Hepatocyte (in vitro differentiated cells): ENCODE results near the gene HERC6. TPM values are rescaled to one million over a fixed set of nuclear protein-coding genes. Genes with fewer than 3 reads are reported as not detected.

ENCODE experiments used
- DNase-seq: peaks from one replicate; pipeline ENCODE4 v3.0.0-alpha.2; 2016; ENCODE audit warnings: low spot score
- H2AFZ ChIP-seq: fragments of 200-600 bp; sonication (generic); 2 replicates; pipeline ENCODE4 v1.6.0; 2016; ENCODE audit warnings: antibody characterized with exemption, mild to moderate bottlenecking
- H3K27ac ChIP-seq: fragments of 200-600 bp; sonication (generic); 2 replicates; pipeline ENCODE4 v1.5.1; 2016; ENCODE audit warnings: mild to moderate bottlenecking
- H3K27me3 ChIP-seq: fragments of 200-600 bp; sonication (generic); 2 replicates; pipeline ENCODE4 v1.6.1; 2016
- H3K36me3 ChIP-seq: fragments of 200-600 bp; sonication (generic); replicated peaks from 2 replicates; pipeline ENCODE4 v1.5.1; 2016; ENCODE audit warnings: low read depth; ENCODE audit not compliant: insufficient read depth
- H3K4me1 ChIP-seq: fragments of 200-600 bp; sonication (generic); 2 replicates; pipeline ENCODE4 v1.5.1; 2016; ENCODE audit warnings: mild to moderate bottlenecking, moderate library complexity; ENCODE audit not compliant: insufficient read depth
- H3K4me2 ChIP-seq: fragments of 200-600 bp; sonication (generic); 2 replicates; pipeline ENCODE4 v1.6.0; 2016
- H3K4me3 ChIP-seq: fragments of 200-600 bp; sonication (generic); 2 replicates; pipeline ENCODE4 v1.5.1; 2016; ENCODE audit warnings: mild to moderate bottlenecking
- H3K79me2 ChIP-seq: fragments of 200-600 bp; sonication (generic); 2 replicates; pipeline ENCODE4 v1.6.0; 2017; ENCODE audit warnings: mild to moderate bottlenecking
- H3K9me2 ChIP-seq: fragments of 200-600 bp; sonication (generic); replicated peaks from 2 replicates; pipeline ENCODE4 v1.6.0; 2017; ENCODE audit warnings: mild to moderate bottlenecking; ENCODE audit not compliant: insufficient read depth
- H3K9me3 ChIP-seq: fragments of 200-600 bp; sonication (generic); 2 replicates; pipeline ENCODE4 v1.5.1; 2016; ENCODE audit warnings: low read depth, mild to moderate bottlenecking
- H4K20me1 ChIP-seq: fragments of 200-600 bp; sonication (generic); 2 replicates; pipeline ENCODE4 v1.6.0; 2016; ENCODE audit warnings: mild to moderate bottlenecking; ENCODE audit not compliant: insufficient read depth, poor library complexity, severe bottlenecking
- EZH2 ChIP-seq: fragments of 200-600 bp; sonication (generic); IDR thresholded peaks from 2 replicates; pipeline ENCODE4 v1.6.1; 2016; ENCODE audit warnings: antibody characterized with exemption, mild to moderate bottlenecking, borderline replicate concordance
- EZH2phosphoT487 ChIP-seq: fragments of 200-600 bp; sonication (generic); IDR thresholded peaks from one replicate; pipeline ENCODE4 v1.6.1; 2018; ENCODE audit warnings: antibody characterized with exemption, mild to moderate bottlenecking, low read depth, moderate library complexity; ENCODE audit not compliant: unreplicated experiment, severe bottlenecking
- WGBS: methylation state at CpG from one replicate; pipeline ENCODE4 v1.1.6; 2016; ENCODE audit warnings: low lambda C conversion rate; ENCODE audit errors: missing lambda C conversion rate; 5-methylcytosine and 5-hydroxymethylcytosine counted together
- polyA plus RNA-seq: library from polyadenylated mRNA; unstranded; fragments of >200 nt; fragmentation: Nextera tagmentation; extraction: Ambion mirVana; gene quantifications from 2 replicates; pipeline ENCODE4 v1.2.1, GENCODE V29; 2016
- total RNA-seq: library from RNA; depleted of rRNA; stranded (reverse); fragments of >200 nt; gene quantifications from 2 replicates; pipeline ENCODE4 v1.2.3, GENCODE V29; 2014
- TF ChIP-seq, protein P1 (sequence below): fragments of 200-600 bp; sonication (generic); IDR thresholded peaks from 2 replicates; pipeline ENCODE4 v1.5.1; 2016; ENCODE audit warnings: antibody characterized with exemption, mild to moderate bottlenecking; ENCODE audit not compliant: poor library complexity

Gene HERC6
- total and polyA plus RNA-seq, 2 experiments from 2014 or later: 5.9 to 6.9 TPM

DNA sequence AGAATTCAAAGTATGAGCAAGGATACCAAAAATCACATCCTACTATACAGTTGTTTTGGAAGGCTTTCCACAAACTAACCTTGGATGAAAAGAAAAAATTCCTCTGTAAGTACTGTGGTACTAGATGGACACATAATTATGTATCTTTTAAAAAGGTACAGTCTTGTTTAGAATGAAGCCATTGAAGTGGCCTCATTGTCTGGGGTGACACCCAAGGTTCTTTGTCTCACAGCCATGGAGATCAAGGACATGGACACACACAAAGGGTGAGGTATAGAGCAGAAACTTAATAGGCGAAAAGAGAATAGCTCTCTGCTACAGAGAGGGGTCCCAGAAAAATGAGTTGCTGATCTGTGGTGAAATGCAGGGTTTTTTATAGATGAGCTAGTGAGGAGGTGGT lies 61.5 kb downstream of the HERC6 start:
- 100% methylated on average over 1 of the region's 1 CpG for WGBS

DNA sequence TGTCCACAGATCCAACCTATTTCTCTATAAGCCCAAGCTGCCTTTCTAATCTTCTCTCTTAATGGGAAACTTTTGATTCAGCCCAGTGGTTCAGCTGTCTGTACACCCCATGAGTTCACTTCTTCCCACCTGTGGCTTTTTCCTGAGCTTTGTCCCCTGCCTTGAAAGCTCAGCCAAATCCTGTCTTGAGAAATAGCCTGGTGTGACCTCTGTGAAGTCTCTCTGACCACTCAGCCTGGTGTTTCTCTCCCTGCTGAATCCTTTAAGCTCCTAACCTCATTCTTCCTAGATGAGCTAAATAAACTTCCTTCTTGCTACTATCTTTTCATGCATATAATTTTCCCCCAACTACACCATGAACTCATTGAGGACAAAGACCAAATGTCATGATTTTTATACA lies 63.0 kb downstream of the HERC6 start:
- H3K9me3 ChIP-seq: no peaks in the 10 kb centered on the region
- H3K4me2 ChIP-seq: no peak overlapping the region
- TF ChIP-seq EZH2 (no peak), EZH2phosphoT487 (no peak)
- TF ChIP-seq, protein P1, sequence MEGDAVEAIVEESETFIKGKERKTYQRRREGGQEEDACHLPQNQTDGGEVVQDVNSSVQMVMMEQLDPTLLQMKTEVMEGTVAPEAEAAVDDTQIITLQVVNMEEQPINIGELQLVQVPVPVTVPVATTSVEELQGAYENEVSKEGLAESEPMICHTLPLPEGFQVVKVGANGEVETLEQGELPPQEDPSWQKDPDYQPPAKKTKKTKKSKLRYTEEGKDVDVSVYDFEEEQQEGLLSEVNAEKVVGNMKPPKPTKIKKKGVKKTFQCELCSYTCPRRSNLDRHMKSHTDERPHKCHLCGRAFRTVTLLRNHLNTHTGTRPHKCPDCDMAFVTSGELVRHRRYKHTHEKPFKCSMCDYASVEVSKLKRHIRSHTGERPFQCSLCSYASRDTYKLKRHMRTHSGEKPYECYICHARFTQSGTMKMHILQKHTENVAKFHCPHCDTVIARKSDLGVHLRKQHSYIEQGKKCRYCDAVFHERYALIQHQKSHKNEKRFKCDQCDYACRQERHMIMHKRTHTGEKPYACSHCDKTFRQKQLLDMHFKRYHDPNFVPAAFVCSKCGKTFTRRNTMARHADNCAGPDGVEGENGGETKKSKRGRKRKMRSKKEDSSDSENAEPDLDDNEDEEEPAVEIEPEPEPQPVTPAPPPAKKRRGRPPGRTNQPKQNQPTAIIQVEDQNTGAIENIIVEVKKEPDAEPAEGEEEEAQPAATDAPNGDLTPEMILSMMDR: no peak
- no peak for DNase-seq
- H4K20me1 ChIP-seq: no peaks in the 10 kb centered on the region
- no peaks in the 10 kb centered on the region for H3K79me2 ChIP-seq
- no peaks in the 10 kb centered on the region for H3K27me3 ChIP-seq
- no peaks in the 10 kb centered on the region for H3K9me2 ChIP-seq
- H3K4me3 ChIP-seq: no peak overlapping the region
- no peaks in the 10 kb centered on the region for H3K4me1 ChIP-seq
- H3K27ac ChIP-seq: no peak overlapping the region
- no peak overlapping the region for H2AFZ ChIP-seq
- no peaks in the 10 kb centered on the region for H3K36me3 ChIP-seq

More for the DNA sequence above, 61.5 kb downstream of the HERC6 start:
- no peaks in the 10 kb centered on the region for H3K79me2 ChIP-seq
- no peaks in the 10 kb centered on the region for H3K4me1 ChIP-seq
- DNase-seq: no peak
- TF ChIP-seq EZH2phosphoT487 (no peak), EZH2 (no peak)
- TF ChIP-seq, protein P1: no peak
- H3K9me2 ChIP-seq: no peaks in the 10 kb centered on the region
- no peaks in the 10 kb centered on the region for H3K9me3 ChIP-seq
- no peak overlapping the region for H3K27ac ChIP-seq
- H3K27me3 ChIP-seq: no peaks in the 10 kb centered on the region
- no peak overlapping the region for H3K4me3 ChIP-seq
- no peaks in the 10 kb centered on the region for H3K36me3 ChIP-seq
- H2AFZ ChIP-seq: no peak overlapping the region
- no peaks in the 10 kb centered on the region for H4K20me1 ChIP-seq
- no peak overlapping the region for H3K4me2 ChIP-seq

DNA sequence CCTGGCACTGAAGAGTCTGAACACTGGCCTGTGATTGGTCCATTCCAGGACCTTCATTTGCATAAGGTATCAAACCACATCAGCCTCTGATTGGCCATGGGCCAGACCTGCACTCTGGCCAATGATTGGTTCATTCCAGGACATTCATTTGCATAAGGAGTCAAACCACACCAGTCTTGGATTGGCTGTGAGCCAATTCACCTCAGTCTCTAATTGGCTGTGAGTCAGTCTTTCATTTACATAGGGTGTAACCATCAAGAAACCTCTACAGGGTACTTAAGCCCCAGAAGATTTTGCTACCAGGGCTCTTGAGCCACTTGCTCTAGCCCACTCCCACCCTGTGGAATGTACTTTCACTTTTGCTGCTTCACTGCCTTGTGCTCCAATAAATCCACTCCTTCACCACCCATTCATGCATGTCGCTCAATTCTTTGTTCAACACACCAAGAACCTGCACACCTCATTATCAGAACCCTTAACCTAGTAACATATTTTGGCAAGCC lies 64.1 kb downstream of the HERC6 start:
- DNase-seq: no peak
- Histone ChIP-seq H3K79me2 (no peaks in the 10 kb centered on the region), H3K27ac (no peak overlapping the region), H3K27me3 (no peaks in the 10 kb centered on the region), H3K4me3 (no peak overlapping the region), H3K9me3 (no peaks in the 10 kb centered on the region), H2AFZ (no peak overlapping the region), H3K4me1 (no peaks in the 10 kb centered on the region), H4K20me1 (no peaks in the 10 kb centered on the region), H3K4me2 (no peak overlapping the region), H3K36me3 (no peaks in the 10 kb centered on the region), H3K9me2 (no peaks in the 10 kb centered on the region)
- TF ChIP-seq EZH2 (no peak), EZH2phosphoT487 (no peak)
- TF ChIP-seq, protein P1: no peak
- 96% methylated on average over 1 of the region's 1 CpG for WGBS

DNA sequence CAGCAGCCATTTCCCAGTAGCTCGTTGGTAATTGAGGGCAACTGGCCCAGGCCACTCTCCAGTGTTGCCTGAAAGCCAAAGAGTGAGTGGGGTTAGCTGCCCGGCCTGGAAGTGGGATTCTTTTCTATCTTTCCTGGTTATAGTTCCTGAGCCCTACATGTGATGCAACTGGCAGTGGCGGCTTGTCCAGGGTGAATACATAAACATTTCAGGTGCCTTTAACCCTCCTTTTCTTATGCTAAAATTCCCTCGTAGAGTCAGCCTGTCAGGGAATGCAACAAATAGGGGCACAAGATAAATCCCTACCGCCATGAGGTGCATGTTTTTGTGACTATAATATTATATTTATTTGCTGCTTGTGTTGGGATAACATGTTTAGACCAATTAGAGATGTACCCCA lies 64.8 kb downstream of the HERC6 start:
- H2AFZ ChIP-seq: no peak overlapping the region
- no peak for TF ChIP-seq EZH2phosphoT487
- TF ChIP-seq EZH2: no peak
- TF ChIP-seq, protein P1: no peak
- no peaks in the 10 kb centered on the region for H3K9me3 ChIP-seq
- no peak for DNase-seq
- H3K27me3 ChIP-seq: no peaks in the 10 kb centered on the region
- no peaks in the 10 kb centered on the region for H3K4me1 ChIP-seq
- H3K79me2 ChIP-seq: no peaks in the 10 kb centered on the region
- no peaks in the 10 kb centered on the region for H3K36me3 ChIP-seq
- no peak overlapping the region for H3K4me2 ChIP-seq
- H3K4me3 ChIP-seq: no peak overlapping the region
- no peaks in the 10 kb centered on the region for H4K20me1 ChIP-seq
- no peak overlapping the region for H3K27ac ChIP-seq
- 84% methylated on average over 5 of the region's 5 CpGs for WGBS
- H3K9me2 ChIP-seq: no peaks in the 10 kb centered on the region
